ENCODE results near the gene DAPK1. TPM values are rescaled to one million over a fixed set of nuclear protein-coding genes. Genes with fewer than 3 reads are reported as not detected.

Gene DAPK1
- total and polyA plus RNA-seq, 2 donors from 2014 or later, result 15.5 to 166 TPM

DNA sequence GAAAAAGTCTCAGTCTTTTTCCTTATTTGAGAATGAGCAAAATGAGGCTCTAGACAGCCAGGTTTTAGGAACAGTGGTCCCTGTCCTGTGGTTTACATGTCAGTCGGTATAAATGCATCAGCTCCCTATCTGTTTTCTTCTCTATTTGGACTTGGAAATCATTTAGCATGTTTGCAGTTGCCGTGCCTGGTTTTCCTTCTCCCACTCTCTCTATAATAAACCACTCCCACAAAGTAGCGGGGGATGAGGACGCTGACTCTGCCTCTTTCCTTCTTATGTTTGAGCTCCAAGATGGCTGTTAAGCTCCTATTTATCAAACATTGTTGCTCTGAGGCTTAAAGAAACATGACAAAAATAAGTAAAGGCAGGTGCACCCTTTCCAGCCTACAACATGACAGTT is 171.1 kb downstream of the DAPK1 start:
- no peaks in the 10 kb centered on the region for H3K27me3 ChIP-seq (ENCODE audit: control insufficient read depth, insufficient read depth, low read length)
- peaks cover 0 to 6% (median 0%) of the 10 kb centered on the region in 3 donors for H3K9me3 ChIP-seq (ENCODE audit: control insufficient read depth in 2 of 3, insufficient read depth in 1 of 3, low read length in 3 of 3)
- no peak overlapping the region for H3K27ac ChIP-seq (ENCODE audit: low read depth in 2 of 2, low read length in 2 of 2)
- no peak overlapping the region for H3K4me3 ChIP-seq (ENCODE audit: low read length in 3 of 3)
- TF ChIP-seq, protein P1, sequence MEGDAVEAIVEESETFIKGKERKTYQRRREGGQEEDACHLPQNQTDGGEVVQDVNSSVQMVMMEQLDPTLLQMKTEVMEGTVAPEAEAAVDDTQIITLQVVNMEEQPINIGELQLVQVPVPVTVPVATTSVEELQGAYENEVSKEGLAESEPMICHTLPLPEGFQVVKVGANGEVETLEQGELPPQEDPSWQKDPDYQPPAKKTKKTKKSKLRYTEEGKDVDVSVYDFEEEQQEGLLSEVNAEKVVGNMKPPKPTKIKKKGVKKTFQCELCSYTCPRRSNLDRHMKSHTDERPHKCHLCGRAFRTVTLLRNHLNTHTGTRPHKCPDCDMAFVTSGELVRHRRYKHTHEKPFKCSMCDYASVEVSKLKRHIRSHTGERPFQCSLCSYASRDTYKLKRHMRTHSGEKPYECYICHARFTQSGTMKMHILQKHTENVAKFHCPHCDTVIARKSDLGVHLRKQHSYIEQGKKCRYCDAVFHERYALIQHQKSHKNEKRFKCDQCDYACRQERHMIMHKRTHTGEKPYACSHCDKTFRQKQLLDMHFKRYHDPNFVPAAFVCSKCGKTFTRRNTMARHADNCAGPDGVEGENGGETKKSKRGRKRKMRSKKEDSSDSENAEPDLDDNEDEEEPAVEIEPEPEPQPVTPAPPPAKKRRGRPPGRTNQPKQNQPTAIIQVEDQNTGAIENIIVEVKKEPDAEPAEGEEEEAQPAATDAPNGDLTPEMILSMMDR (IDR thresholded peaks at IDR 0.05; ENCODE audit: borderline replicate concordance, extremely low read depth, insufficient read depth), result no peak
- FAIRE-seq (no peak), DNase-seq (peak in 1 of 5 donors; percentile 24)
- intact Hi-C loops (cut with DNase I), result loop anchor here (10.0 kb wide), 1 partner anchor 334 kb away; no protein-coding TSS in a partner anchor
- no peaks in the 10 kb centered on the region for H3K4me1 ChIP-seq (ENCODE audit: control insufficient read depth in 2 of 3, insufficient read depth in 2 of 3, low read depth in 1 of 3, low read length in 3 of 3)
- H3K36me3 ChIP-seq (ENCODE audit: control insufficient read depth in 2 of 3, insufficient read depth in 3 of 3, low read length in 3 of 3), result peaks cover 3 to 20% (median 6%) of the 10 kb centered on the region in 3 donors
- no peak overlapping the region for H3K9ac ChIP-seq (ENCODE audit: low read length in 3 of 3)

DNA sequence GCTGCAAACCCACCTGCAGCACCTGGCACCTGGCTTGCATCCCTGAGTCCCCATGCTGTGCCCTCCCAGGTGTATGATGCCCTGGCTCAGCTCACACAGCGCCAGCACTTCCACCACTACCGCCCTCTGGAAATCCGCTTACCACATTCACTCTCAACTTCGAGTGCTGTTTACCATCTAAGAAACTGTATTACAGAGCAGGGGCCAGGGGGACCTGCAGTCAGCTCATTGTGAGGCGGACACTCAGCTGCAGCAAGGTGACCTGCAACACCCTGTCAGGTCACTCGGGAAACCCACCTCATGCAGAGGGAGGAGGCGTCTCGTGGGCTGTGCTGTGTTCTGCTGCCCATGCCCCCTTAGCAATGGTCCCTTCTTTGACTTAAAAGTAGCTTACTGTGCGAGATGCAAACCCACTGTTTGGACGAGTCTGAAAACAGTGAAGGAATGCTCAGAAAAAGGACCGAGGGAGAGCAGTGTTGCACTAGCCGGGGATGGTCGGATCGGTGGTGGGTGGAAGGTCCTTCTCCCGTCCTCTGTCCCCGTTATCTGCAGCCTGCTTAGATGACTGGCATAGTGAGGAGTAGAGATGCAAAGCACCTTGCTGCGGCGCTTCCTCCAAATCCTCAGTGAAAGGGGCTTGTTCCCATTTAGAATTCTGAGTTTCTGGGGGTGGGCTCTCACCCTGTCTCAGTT is 173.1 kb downstream of the DAPK1 start:
- peak in 1 of 5 donors; percentile 26 for DNase-seq

DNA sequence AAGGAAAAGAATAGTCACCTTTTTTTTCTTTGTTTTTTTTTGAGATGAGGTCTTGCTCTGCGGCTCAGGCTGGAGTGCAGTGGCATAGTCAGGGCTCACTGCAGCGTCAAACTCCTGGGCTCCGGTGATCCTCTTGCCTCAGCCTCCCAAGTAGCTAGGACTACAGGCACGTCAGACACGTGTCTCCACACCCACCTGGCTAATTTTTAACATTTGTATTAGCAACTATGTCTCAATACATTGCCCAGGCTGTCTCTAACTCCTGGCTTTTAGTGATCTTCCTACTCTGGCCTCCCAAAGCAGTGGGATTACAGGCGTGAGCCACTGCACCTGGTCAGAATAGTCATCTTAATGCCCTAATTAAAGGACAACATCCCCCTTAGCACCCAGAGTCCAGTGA is 173.8 kb downstream of the DAPK1 start:
- intact Hi-C loops (cut with DNase I), result no loop called here
- Histone ChIP-seq H3K4me3 (ENCODE audit: low read length in 3 of 3) (no peak overlapping the region), H3K36me3 (ENCODE audit: control insufficient read depth in 2 of 3, insufficient read depth in 3 of 3, low read length in 3 of 3) (peaks cover 3 to 20% (median 4%) of the 10 kb centered on the region in 3 donors), H3K4me1 (ENCODE audit: control insufficient read depth in 2 of 3, insufficient read depth in 2 of 3, low read depth in 1 of 3, low read length in 3 of 3) (no peaks in the 10 kb centered on the region), H3K27ac (ENCODE audit: low read depth in 2 of 2, low read length in 2 of 2) (no peak overlapping the region), H3K9ac (ENCODE audit: low read length in 3 of 3) (no peak overlapping the region), H3K27me3 (ENCODE audit: control insufficient read depth, insufficient read depth, low read length) (no peaks in the 10 kb centered on the region), H3K9me3 (ENCODE audit: control insufficient read depth in 2 of 3, insufficient read depth in 1 of 3, low read length in 3 of 3) (peaks cover 0 to 6% (median 0%) of the 10 kb centered on the region in 3 donors)
- FAIRE-seq, result no peak
- TF ChIP-seq, protein P1 (IDR thresholded peaks at IDR 0.05; ENCODE audit: borderline replicate concordance, extremely low read depth, insufficient read depth), result no peak
- peak in 1 of 5 donors; percentile 15 for DNase-seq

More for the DNA sequence above, 173.1 kb downstream of the DAPK1 start:
- no peak overlapping the region for H3K4me3 ChIP-seq (ENCODE audit: low read length in 3 of 3)
- no peak overlapping the region for H3K27ac ChIP-seq (ENCODE audit: low read depth in 2 of 2, low read length in 2 of 2)
- peaks cover 0 to 6% (median 0%) of the 10 kb centered on the region in 3 donors for H3K9me3 ChIP-seq (ENCODE audit: control insufficient read depth in 2 of 3, insufficient read depth in 1 of 3, low read length in 3 of 3)
- no peak overlapping the region for H3K9ac ChIP-seq (ENCODE audit: low read length in 3 of 3)
- FAIRE-seq, result no peak
- no peaks in the 10 kb centered on the region for H3K4me1 ChIP-seq (ENCODE audit: control insufficient read depth in 2 of 3, insufficient read depth in 2 of 3, low read depth in 1 of 3, low read length in 3 of 3)
- TF ChIP-seq, protein P1 (IDR thresholded peaks at IDR 0.05; ENCODE audit: borderline replicate concordance, extremely low read depth, insufficient read depth), result no peak
- H3K27me3 ChIP-seq (ENCODE audit: control insufficient read depth, insufficient read depth, low read length), result no peaks in the 10 kb centered on the region
- H3K36me3 ChIP-seq (ENCODE audit: control insufficient read depth in 2 of 3, insufficient read depth in 3 of 3, low read length in 3 of 3), result peaks cover 3 to 20% (median 5%) of the 10 kb centered on the region in 3 donors
- intact Hi-C loops (cut with DNase I), result no loop called here
